Ovary (tissue), 9 donors: Measurements from ENCODE around the gene ANG. TPM values are rescaled to one million over a fixed set of nuclear protein-coding genes. Genes with fewer than 3 reads are reported as not detected.

Experiments
- DNase-seq, 5 donors: peaks; one replicate each; pipeline ENCODE4 v3.0.0-alpha.2; 2019 to 2020
- H3K27ac ChIP-seq, 2 donors: fragments of 200-600 bp; one replicate each; pipeline versions ENCODE4 v1.5.1 to v1.8.0; 2019 to 2022
- H3K27me3 ChIP-seq: fragments of 200-600 bp; one replicate; pipeline ENCODE4 v1.8.0; 2022
- H3K36me3 ChIP-seq: fragments of 200-600 bp; sonication (generic); one replicate; pipeline ENCODE4 v1.5.1; 2019
- H3K4me1 ChIP-seq: one replicate; pipeline ENCODE4 v1.8.1; 2013; ENCODE audit warnings: mild to moderate bottlenecking, moderate library complexity; ENCODE audit not compliant: insufficient read depth
- H3K4me3 ChIP-seq: fragments of 200-600 bp; sonication (generic); one replicate; pipeline ENCODE4 v1.5.1; 2017
- H3K9me3 ChIP-seq, 2 donors: fragments of 200-600 bp in 1 of 2; sonication (generic) in 1 of 2; one replicate each; pipeline versions ENCODE4 v1.5.1 to v1.8.1; 2013 to 2019; ENCODE audit warnings: mild to moderate bottlenecking in 1 of 2, moderate library complexity in 1 of 2
- EP300 ChIP-seq: sonication (generic); formaldehyde crosslinking; IDR thresholded peaks from one replicate; pipeline ENCODE4 v1.6.1; 2017; ENCODE audit warnings: antibody characterized with exemption
- POLR2A ChIP-seq: fragments of 450-650 bp; IDR thresholded peaks from one replicate; pipeline ENCODE4 v1.6.1; 2017; ENCODE audit warnings: antibody characterized with exemption, mild to moderate bottlenecking, moderate library complexity
- WGBS, 3 donors: extraction: QIAGEN DNeasy Blood & Tissue Kit in 1 of 3; methylation state at CpG; one replicate each; pipeline versions ENCODE4 v1.1.5 to v1.1.7; 2013 to 2017; 5-methylcytosine and 5-hydroxymethylcytosine counted together
- intact Hi-C, 4 donors: fragments of 100-400 bp; cut with DNase I; formaldehyde crosslinking; loops; one replicate each; pipeline versions ENCODE4 v1.11.0 to v1.15.1; 2022 to 2023
- polyA plus RNA-seq, 2 donors: library from polyadenylated mRNA; stranded (reverse); fragments of 200-250 nt in 1 of 2; fragments of 350-450 nt in 1 of 2; fragmentation: Illumina TruSeq in 1 of 2; extraction: RNeasy Lipid Tissue Mini Kit (QIAGEN cat#74804) in 1 of 2; gene quantifications; one replicate each; pipeline ENCODE4 v1.2.3, GENCODE V29; 2013 to 2014
- total RNA-seq, 7 donors: library from RNA; depleted of rRNA in 2 of 7; stranded (reverse); fragments of >200 nt in 2 of 7; fragmentation: NEBNext Ultra II Directional in 3 of 7; extraction: Animal tissue kit (Norgen Biotek cat#: 25700) in 3 of 7; gene quantifications; one replicate each; pipeline versions ENCODE4 v1.1.0 to v1.2.4, GENCODE V29; 2016 to 2023
- TF ChIP-seq, protein P1 (sequence below), 3 donors: fragments of 450-650 bp in 2 of 3; fragments of 200-600 bp in 1 of 3; IDR thresholded peaks; one replicate each; pipeline versions ENCODE4 v1.5.1 to v1.8.0; 2016 to 2022; ENCODE audit warnings: antibody characterized with exemption in 3 of 3, mild to moderate bottlenecking in 1 of 3
- donor health status: DM: no; HTN: no; CAD: no; lungs with moderate emphysema.
- donor health status: DM: no; HTN: no; CAD: no.
- donor health status: Bipolar disorder and iron deficiency.
- donor health status: DM: yes; HTN: yes; CAD: no.
- donor health status: DM: no; HTN: no; CAD: no.
- donor health status: DM: yes; HTN: yes; CAD: no.

ANG gene
- total and polyA plus RNA-seq, 9 donors, result 13.2 to 80.5 (median 39.4) TPM

DNA sequence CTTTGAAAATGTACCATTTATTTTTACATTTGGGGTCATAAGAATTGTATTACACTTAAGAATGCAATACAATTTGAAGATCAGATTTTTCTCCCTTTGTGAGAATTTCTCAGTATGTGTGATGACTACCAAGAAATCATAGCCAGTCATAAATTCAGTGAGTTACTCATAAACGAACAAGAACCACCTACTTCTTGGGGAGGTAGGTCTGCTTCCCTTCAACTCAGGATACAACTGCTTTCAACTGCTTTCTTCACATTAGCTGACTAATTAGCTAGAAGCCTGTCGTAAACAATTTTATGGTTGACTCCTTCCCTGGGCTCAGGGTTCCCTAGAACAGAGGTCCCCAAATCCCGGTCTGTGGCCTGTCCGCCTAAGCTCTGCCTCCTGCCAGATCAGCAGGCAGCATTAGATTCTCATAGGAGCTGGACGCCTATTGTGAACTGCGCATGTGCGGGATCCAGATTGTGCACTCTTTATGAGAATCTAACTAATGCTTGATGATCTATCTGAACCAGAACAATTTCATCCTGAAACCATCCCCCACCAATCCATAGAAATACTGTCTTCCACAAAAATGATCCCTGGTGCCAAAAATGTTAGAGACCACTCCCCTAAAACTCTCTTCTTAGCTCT lies 3.7 kb downstream of the ANG start:
- no peak overlapping the region for H3K27ac ChIP-seq
- H3K4me1 ChIP-seq, result peaks cover 4% of the 10 kb centered on the region
- no peaks in the 10 kb centered on the region for H3K9me3 ChIP-seq
- no peak for DNase-seq
- intact Hi-C loops, result loop anchor here in 1 of 4 donors (10.0 kb wide), 1 partner anchor 163 kb away; no protein-coding TSS in a partner anchor
- H3K36me3 ChIP-seq, result no peaks in the 10 kb centered on the region
- H3K4me3 ChIP-seq, result no peak overlapping the region
- TF ChIP-seq, protein P1, sequence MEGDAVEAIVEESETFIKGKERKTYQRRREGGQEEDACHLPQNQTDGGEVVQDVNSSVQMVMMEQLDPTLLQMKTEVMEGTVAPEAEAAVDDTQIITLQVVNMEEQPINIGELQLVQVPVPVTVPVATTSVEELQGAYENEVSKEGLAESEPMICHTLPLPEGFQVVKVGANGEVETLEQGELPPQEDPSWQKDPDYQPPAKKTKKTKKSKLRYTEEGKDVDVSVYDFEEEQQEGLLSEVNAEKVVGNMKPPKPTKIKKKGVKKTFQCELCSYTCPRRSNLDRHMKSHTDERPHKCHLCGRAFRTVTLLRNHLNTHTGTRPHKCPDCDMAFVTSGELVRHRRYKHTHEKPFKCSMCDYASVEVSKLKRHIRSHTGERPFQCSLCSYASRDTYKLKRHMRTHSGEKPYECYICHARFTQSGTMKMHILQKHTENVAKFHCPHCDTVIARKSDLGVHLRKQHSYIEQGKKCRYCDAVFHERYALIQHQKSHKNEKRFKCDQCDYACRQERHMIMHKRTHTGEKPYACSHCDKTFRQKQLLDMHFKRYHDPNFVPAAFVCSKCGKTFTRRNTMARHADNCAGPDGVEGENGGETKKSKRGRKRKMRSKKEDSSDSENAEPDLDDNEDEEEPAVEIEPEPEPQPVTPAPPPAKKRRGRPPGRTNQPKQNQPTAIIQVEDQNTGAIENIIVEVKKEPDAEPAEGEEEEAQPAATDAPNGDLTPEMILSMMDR (IDR thresholded peaks at IDR 0.05), result no peak
- TF ChIP-seq POLR2A (no peak), EP300 (no peak)
- no peaks in the 10 kb centered on the region for H3K27me3 ChIP-seq
- 82 to 87% (median 83%) methylated on average over 7 of the region's 7 CpGs for WGBS, 3 donors

DNA sequence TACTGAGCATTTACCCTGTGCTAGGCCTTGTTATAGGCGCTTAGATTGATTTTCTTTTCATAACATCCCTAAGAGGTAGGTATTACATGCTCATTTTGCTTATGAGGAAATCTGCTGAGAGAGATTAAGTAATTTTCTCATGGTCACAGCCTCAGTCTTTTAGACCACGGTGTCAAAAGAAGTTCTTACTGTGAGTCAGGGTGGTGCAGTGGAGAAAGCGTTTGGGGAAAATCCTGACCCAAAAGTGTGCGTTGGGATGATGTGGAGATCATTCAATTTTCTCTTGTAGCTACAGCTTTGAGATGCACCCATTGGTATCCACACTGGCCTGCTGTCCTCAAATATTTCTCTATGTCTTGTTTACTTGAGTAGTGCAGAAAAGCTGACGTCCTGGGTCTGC lies 8.2 kb downstream of the ANG start:
- Histone ChIP-seq H3K4me1 (no peaks in the 10 kb centered on the region), H3K27me3 (no peaks in the 10 kb centered on the region), H3K9me3 (no peaks in the 10 kb centered on the region), H3K4me3 (no peak overlapping the region), H3K36me3 (no peaks in the 10 kb centered on the region), H3K27ac (no peak overlapping the region)
- 92 to 95% (median 94%) methylated on average over 5 of the region's 5 CpGs for WGBS, 3 donors
- intact Hi-C loops, result loop anchor here in 1 of 4 donors (10.0 kb wide), 1 partner anchor 158 kb away; no protein-coding TSS in a partner anchor
- TF ChIP-seq EP300 (no peak), POLR2A (no peak)
- DNase-seq, result no peak

- H3K36me3 ChIP-seq, result no peaks in the 10 kb centered on the region
- no peaks in the 10 kb centered on the region for H3K9me3 ChIP-seq
- H3K4me3 ChIP-seq, result no peak overlapping the region
- no peak for TF ChIP-seq POLR2A
- TF ChIP-seq, protein P1 (IDR thresholded peaks at IDR 0.05), result peak in 1 of 3 donors; percentile 33
- H3K27me3 ChIP-seq, result no peaks in the 10 kb centered on the region
- H3K4me1 ChIP-seq, result no peaks in the 10 kb centered on the region
- peak in 3 of 5 donors; percentile 35 to 49 (median 42) for DNase-seq
- WGBS, 3 donors, result 36 to 37% (median 36%) methylated on average over 6 of the region's 6 CpGs
- H3K27ac ChIP-seq, result no peak overlapping the region
- intact Hi-C loops, result loop anchor here in 1 of 4 donors (10.0 kb wide), 1 partner anchor 157 kb away; no protein-coding TSS in a partner anchor
Observed at GRCh38 chr14:20697273-20698017, 8.9 kb downstream of the ANG start.

GRCh38 chr14:20698018-20698329 lies 9.4 kb downstream of the ANG start:
- intact Hi-C loops, result loop anchor here in 1 of 4 donors (10.0 kb wide), 1 partner anchor 157 kb away; no protein-coding TSS in a partner anchor
- H3K36me3 ChIP-seq, result no peaks in the 10 kb centered on the region
- no peak overlapping the region for H3K4me3 ChIP-seq
- H3K4me1 ChIP-seq, result no peaks in the 10 kb centered on the region
- H3K27me3 ChIP-seq, result no peaks in the 10 kb centered on the region
- H3K27ac ChIP-seq, result no peak overlapping the region
- no peaks in the 10 kb centered on the region for H3K9me3 ChIP-seq
- no peak for DNase-seq
- TF ChIP-seq EP300 (no peak), POLR2A (no peak)
- TF ChIP-seq, protein P1 (IDR thresholded peaks at IDR 0.05), result no peak

- Histone ChIP-seq H3K27me3 (no peaks in the 10 kb centered on the region), H3K9me3 (no peaks in the 10 kb centered on the region), H3K4me1 (no peaks in the 10 kb centered on the region), H3K4me3 (no peak overlapping the region), H3K27ac (no peak overlapping the region), H3K36me3 (no peaks in the 10 kb centered on the region)
- intact Hi-C loops, result loop anchor here in 1 of 4 donors (10.0 kb wide), 1 partner anchor 156 kb away; no protein-coding TSS in a partner anchor
- no peak for DNase-seq
- no peak for TF ChIP-seq POLR2A
- TF ChIP-seq EP300, result no peak
- TF ChIP-seq, protein P1 (IDR thresholded peaks at IDR 0.05), result no peak
- 86 to 89% (median 89%) methylated on average over 5 of the region's 5 CpGs for WGBS, 3 donors
Observed at GRCh38 chr14:20698934-20699333, 10.4 kb downstream of the ANG start.
